ENCODE data around the gene HHATL.

DNA sequence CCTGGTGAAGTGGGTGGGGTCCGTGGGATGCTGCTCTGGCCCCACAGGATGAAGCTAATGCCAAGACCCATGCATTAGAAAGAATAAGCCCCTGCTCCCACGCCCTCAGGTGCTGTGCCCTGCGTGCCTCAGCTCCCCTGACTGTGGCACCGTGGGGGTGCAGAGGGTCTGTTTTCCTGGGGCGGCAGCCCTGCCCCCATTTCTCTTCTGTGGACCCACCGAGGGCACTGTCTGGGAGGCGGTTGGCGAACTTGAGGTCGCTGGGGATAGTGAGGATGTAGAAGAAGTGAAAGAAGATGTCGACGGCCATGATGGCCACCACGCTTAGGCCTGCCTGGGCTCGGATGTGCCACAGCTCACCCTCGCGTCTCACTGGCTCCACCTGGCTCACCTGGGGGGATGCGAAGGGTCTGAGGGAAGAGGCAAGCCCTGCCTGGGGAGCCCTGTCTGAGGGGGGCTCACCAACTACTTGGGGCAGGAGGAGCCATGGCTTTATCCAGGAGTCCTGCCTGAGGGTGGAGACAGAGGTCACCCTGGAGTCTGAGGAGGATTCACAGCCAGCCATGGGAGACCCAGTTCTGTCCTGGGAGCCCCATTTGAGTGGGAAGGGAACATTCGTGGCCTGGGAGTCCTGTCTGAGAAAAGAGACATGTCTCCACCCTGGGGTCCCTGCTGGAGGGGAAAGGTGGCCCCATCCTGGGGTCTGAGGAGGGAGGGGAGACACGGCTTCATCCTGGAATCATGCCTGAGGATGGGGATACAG lies 5.1 kb downstream of the HHATL start:
- TF ChIP-seq POLR2AphosphoS5 (IDR thresholded peaks at IDR 0.05) (no peak), EP300 (IDR thresholded peaks at IDR 0.05) (no peak), POLR2A (IDR thresholded peaks at IDR 0.05) (no peak)
- TF ChIP-seq, protein P1, sequence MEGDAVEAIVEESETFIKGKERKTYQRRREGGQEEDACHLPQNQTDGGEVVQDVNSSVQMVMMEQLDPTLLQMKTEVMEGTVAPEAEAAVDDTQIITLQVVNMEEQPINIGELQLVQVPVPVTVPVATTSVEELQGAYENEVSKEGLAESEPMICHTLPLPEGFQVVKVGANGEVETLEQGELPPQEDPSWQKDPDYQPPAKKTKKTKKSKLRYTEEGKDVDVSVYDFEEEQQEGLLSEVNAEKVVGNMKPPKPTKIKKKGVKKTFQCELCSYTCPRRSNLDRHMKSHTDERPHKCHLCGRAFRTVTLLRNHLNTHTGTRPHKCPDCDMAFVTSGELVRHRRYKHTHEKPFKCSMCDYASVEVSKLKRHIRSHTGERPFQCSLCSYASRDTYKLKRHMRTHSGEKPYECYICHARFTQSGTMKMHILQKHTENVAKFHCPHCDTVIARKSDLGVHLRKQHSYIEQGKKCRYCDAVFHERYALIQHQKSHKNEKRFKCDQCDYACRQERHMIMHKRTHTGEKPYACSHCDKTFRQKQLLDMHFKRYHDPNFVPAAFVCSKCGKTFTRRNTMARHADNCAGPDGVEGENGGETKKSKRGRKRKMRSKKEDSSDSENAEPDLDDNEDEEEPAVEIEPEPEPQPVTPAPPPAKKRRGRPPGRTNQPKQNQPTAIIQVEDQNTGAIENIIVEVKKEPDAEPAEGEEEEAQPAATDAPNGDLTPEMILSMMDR (IDR thresholded peaks at IDR 0.05) = no peak
